Tibial nerve (tissue), 4 donors: Measurements from ENCODE around the gene THBS3. TPM values are rescaled to one million over a fixed set of nuclear protein-coding genes. Genes with fewer than 3 reads are reported as not detected.
"Not testable (repeated sequence)": the region's sequence is repeated elsewhere in the genome, so short reads cannot be mapped to it uniquely, and the experiment has no call there.

ENCODE experiments used
- DNase-seq, 2 donors: peaks; one replicate each; pipeline ENCODE4 v3.0.0-alpha.2; 2019; ENCODE audit warnings: low spot score in 2 of 2
- H3K27ac ChIP-seq, 4 donors: fragments of 200-600 bp; sonication (generic) in 3 of 4; one replicate each; pipeline ENCODE4 v1.5.1; 2017 to 2019; ENCODE audit warnings: mild to moderate bottlenecking in 1 of 4
- H3K27me3 ChIP-seq, 2 donors: fragments of 200-600 bp; sonication (generic) in 1 of 2; one replicate each; pipeline versions ENCODE4 v1.5.1 to v1.6.0; 2017 to 2019
- H3K36me3 ChIP-seq, 3 donors: fragments of 200-600 bp; sonication (generic); one replicate each; pipeline ENCODE4 v1.5.1; 2018 to 2019
- H3K4me1 ChIP-seq, 4 donors: fragments of 200-600 bp; sonication (generic) in 3 of 4; one replicate each; pipeline ENCODE4 v1.5.1; 2017 to 2019
- H3K4me3 ChIP-seq, 4 donors: fragments of 200-600 bp; sonication (generic) in 3 of 4; one replicate each; pipeline ENCODE4 v1.5.1; 2017 to 2019; ENCODE audit warnings: mild to moderate bottlenecking in 1 of 4, moderate library complexity in 1 of 4
- H3K9me3 ChIP-seq, 4 donors: fragments of 200-600 bp; sonication (generic) in 3 of 4; one replicate each; pipeline ENCODE4 v1.5.1; 2017 to 2019
- EP300 ChIP-seq, 2 donors: sonication (generic); formaldehyde crosslinking; IDR thresholded peaks; one replicate each; pipeline ENCODE4 v1.6.1; 2017; ENCODE audit warnings: antibody characterized with exemption in 2 of 2, mild to moderate bottlenecking in 1 of 2
- POLR2A ChIP-seq, 2 donors: fragments of 450-650 bp; IDR thresholded peaks; one replicate each; pipeline ENCODE4 v1.6.1; 2017; ENCODE audit warnings: antibody characterized with exemption in 2 of 2, mild to moderate bottlenecking in 2 of 2, moderate library complexity in 2 of 2
- WGBS, 2 donors: methylation state at CpG; one replicate each; pipeline ENCODE4 v1.1.5; 2018; 5-methylcytosine and 5-hydroxymethylcytosine counted together
- total RNA-seq, 4 donors: library from RNA; depleted of rRNA; stranded (reverse); fragments of >200 nt; gene quantifications; one replicate each; pipeline ENCODE4 v1.1.0, GENCODE V29; 2016
- TF ChIP-seq, protein P1 (sequence below), 5 experiments: fragments of 200-600 bp in 3 of 5; fragments of 450-650 bp in 2 of 5; sonication (generic) in 3 of 5; IDR thresholded peaks; one replicate each; pipeline ENCODE4 v1.5.1; 2016 to 2019; ENCODE audit warnings: antibody characterized with exemption in 5 of 5, mild to moderate bottlenecking in 3 of 5, moderate library complexity in 2 of 5

The THBS3 gene
- total RNA-seq, 4 donors from 2014 or later = 33.9 to 119 (median 52.6) TPM

DNA sequence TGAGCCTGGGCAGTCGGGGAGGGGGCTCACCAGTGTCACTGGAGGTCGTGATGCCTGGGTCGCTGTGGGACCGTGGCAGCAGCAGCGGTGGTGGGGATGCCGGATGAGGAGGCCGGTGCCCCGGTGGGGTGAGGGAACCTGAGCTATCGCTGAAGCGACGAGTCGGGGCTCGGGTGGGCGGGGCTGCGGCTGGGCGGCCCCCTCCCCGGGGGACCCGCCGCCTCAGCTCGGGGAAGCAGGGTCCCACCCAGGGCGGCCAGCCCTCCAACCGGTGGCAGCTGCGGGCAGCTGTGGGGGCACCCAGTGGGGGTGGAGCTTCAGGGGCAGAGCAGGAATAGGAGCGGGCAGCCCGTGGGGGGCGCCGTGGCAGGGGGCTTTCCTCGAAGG lies 42.5 kb upstream of the THBS3 start:
- WGBS, 2 donors = 35 to 63% methylated on average over 7 to 23 of the region's 28 CpGs
- H3K36me3 ChIP-seq = peaks cover 0 to 30% (median 0%) of the 10 kb centered on the region in 3 donors
- peaks cover 0 to 45% (median 25%) of the 10 kb centered on the region in 4 donors for H3K4me1 ChIP-seq
- H3K4me3 ChIP-seq = peak overlapping the region in 2 of 4 donors; percentile 39 to 42
- peak overlapping the region; percentile 29 to 78 (median 61) for H3K27ac ChIP-seq
- DNase-seq = no peak
- H3K9me3 ChIP-seq = no peaks in the 10 kb centered on the region
- no peaks in the 10 kb centered on the region for H3K27me3 ChIP-seq
- TF ChIP-seq POLR2A (IDR thresholded peaks at IDR 0.05) (no peak), EP300 (IDR thresholded peaks at IDR 0.05) (no peak)
- TF ChIP-seq, protein P1, sequence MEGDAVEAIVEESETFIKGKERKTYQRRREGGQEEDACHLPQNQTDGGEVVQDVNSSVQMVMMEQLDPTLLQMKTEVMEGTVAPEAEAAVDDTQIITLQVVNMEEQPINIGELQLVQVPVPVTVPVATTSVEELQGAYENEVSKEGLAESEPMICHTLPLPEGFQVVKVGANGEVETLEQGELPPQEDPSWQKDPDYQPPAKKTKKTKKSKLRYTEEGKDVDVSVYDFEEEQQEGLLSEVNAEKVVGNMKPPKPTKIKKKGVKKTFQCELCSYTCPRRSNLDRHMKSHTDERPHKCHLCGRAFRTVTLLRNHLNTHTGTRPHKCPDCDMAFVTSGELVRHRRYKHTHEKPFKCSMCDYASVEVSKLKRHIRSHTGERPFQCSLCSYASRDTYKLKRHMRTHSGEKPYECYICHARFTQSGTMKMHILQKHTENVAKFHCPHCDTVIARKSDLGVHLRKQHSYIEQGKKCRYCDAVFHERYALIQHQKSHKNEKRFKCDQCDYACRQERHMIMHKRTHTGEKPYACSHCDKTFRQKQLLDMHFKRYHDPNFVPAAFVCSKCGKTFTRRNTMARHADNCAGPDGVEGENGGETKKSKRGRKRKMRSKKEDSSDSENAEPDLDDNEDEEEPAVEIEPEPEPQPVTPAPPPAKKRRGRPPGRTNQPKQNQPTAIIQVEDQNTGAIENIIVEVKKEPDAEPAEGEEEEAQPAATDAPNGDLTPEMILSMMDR (IDR thresholded peaks at IDR 0.05) = no peak

DNA sequence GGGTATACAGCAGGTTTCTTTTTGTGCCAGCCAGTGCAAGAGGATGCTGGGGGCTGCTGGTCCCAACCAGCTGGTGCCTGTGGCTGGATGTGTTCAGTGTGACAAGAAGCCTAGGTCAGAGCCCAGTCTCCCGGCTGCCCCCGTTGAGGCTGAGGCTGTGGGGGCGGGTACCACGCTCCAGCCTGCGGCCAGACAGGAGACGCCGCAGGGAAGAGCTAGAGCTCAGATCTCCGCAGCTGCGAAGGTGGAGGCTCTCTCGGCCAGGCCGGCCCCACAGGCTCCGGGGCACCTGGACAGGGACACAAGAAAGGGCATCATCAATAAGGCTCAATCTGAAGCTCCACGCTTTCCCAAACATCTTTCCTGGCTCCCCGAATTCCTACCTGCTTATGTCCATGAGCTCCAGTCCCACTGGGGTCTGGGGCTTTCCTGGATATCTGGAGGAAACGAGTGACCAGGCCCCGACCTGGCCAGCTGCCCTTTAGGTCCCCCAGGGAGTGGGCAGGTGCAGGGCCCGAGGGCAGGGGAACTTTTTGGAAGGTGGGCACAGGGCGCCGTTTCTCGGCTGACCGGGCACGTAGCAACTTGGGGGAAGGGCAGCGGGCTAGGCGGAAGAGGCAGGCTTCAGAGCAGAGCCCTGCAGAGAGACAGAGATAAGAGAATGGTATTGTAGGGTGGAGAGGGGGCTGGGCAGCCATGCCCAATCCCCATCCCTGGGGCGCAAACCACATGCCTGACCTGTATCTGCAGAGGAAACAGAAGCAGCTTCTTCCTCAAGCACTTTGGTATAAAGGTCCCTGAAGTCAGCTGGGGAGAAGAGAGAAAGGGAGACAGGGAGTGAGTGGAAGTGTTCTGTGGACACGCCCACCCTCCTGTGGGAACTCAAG lies 40.2 kb upstream of the THBS3 start:
- Histone ChIP-seq H3K4me1 (peaks cover 0 to 39% (median 16%) of the 10 kb centered on the region in 4 donors), H3K36me3 (peaks cover 0 to 30% (median 0%) of the 10 kb centered on the region in 3 donors), H3K9me3 (no peaks in the 10 kb centered on the region), H3K27me3 (no peaks in the 10 kb centered on the region), H3K27ac (no peak overlapping the region), H3K4me3 (no peak overlapping the region)
- no peak for DNase-seq
- WGBS, 2 donors = 84 to 90% methylated on average over 20 to 26 of the region's 26 CpGs
- TF ChIP-seq POLR2A (IDR thresholded peaks at IDR 0.05) = no peak

DNA sequence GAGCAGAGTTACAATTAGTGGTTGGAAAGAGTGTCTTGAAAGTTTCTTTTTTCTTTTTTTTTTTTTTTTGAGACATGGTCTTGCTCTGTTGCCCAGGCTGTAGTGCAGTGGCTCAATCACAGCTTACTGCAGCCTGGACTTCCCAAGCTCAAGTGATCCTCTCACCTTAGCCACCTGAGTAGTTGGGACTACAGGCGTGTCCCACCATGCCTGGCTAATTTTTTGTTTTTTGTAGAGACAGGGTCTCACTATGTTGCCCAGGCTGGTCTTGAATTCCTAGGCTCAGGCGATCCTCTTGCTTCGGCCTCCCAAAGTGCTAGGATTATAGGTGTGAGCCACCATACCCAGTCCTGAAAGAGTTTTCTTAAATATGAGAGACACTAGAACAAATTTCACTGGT lies 39.1 kb upstream of the THBS3 start:
- DNase-seq, H3K4me3 ChIP-seq, H3K27me3 ChIP-seq, H3K9me3 ChIP-seq, H3K27ac ChIP-seq: not testable (repeated sequence)
- WGBS, 2 donors = 95 to 99% methylated on average over 3 of the region's 3 CpGs
- peaks cover 0 to 45% (median 21%) of the 10 kb centered on the region in 4 donors for H3K4me1 ChIP-seq
- H3K36me3 ChIP-seq = peaks cover 0 to 30% (median 0%) of the 10 kb centered on the region in 3 donors

DNA sequence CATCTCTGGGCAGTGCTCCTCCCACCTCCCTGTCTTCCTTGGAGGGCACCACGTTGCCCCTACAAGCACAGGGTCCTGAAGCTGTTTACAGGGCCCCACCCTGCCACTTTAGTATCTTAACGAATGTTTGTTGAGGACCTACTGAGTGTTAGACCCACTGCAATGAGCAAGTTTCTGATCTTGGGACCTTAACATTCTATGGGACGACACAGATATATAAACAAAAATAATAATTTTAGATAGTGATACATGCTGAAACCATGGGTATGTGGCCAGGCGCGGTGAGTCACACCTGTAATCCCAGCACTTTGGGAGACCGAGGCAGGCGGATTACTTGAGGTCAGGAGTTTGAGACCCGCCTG lies 37.4 kb upstream of the THBS3 start:
- no peaks in the 10 kb centered on the region for H3K27me3 ChIP-seq
- peak overlapping the region; percentile 89 to 93 (median 90) for H3K27ac ChIP-seq
- H3K36me3 ChIP-seq = peaks cover 0 to 30% (median 0%) of the 10 kb centered on the region in 3 donors
- peaks cover 0 to 42% (median 20%) of the 10 kb centered on the region in 4 donors for H3K4me1 ChIP-seq
- TF ChIP-seq, protein P1 (IDR thresholded peaks at IDR 0.05) = no peak
- TF ChIP-seq POLR2A (IDR thresholded peaks at IDR 0.05) (no peak), EP300 (IDR thresholded peaks at IDR 0.05) (no peak)
- no peak for DNase-seq
- no peaks in the 10 kb centered on the region for H3K9me3 ChIP-seq
- peak overlapping the region; percentile 26 to 70 (median 56) for H3K4me3 ChIP-seq
- 56 to 61% methylated on average over 8 of the region's 8 CpGs for WGBS, 2 donors

DNA sequence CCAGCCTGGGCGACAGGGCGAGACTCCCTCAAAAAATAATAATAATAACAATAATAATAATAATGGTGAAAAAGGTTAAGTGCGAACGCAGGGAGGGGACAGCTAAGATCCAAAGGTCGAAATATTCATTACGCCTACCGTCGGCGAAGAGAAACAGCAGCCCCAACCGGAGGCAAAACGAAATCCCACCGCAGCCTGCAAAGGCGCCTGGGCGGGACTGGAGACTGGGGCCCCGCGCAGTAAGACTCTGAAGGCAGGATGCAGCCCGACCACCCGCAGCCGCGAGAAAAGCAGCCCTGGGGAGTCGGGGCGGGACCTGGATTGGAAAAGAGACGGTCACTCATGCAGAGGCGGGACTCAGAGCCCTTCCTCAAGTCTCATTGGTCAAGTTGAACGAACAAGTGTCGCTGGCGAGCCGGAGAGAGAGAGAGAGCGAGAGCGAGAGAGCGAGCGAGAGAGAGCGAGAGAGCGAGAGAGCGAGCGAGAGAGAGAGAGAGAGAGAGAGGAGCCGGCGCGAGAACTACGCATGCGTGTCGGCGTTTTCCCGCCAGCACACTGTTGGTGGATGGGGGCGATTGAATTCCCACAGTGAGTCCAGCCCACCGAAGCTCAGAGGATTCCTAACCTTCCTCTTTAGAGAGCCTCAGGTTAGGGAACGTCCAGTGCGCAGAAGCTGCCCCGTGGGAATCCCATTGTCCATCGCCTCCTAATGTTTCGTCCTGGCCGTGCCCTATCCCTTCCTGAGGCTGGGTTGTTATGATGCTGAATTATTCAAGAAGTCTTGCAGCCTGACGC lies 36.9 kb upstream of the THBS3 start:
- no peaks in the 10 kb centered on the region for H3K27me3 ChIP-seq
- H3K4me1 ChIP-seq = peaks cover 0 to 44% (median 18%) of the 10 kb centered on the region in 4 donors
- peak overlapping the region; percentile 89 to 93 (median 90) for H3K27ac ChIP-seq
- H3K4me3 ChIP-seq = peak overlapping the region; percentile 49 to 70 (median 56)
- H3K36me3 ChIP-seq = peaks cover 0 to 33% (median 0%) of the 10 kb centered on the region in 3 donors
- no peaks in the 10 kb centered on the region for H3K9me3 ChIP-seq
- peak; percentile 97 to 99 for DNase-seq
- 0% methylated on average over 53 of the region's 53 CpGs for WGBS, 2 donors
- TF ChIP-seq EP300 (IDR thresholded peaks at IDR 0.05) = peak; percentile 75 to 99
- TF ChIP-seq, protein P1 (IDR thresholded peaks at IDR 0.05) = peak in 4 of 5 experiments; percentile 95 to 100 (median 99)
- peak; percentile 84 to 89 for TF ChIP-seq POLR2A (IDR thresholded peaks at IDR 0.05)
